ENCODE results near the gene ARV1.
"Not testable (repeated sequence)": the region's sequence is repeated elsewhere in the genome, so short reads cannot be mapped to it uniquely, and the experiment has no call there.

Gene ARV1

GRCh38 chr1:230965535-230965934, 13.4 kb upstream of the ARV1 start:
- no peak overlapping the region for H3K27ac Mint-ChIP-seq
- peaks cover 32% of the 10 kb centered on the region for H3K4me1 Mint-ChIP-seq
- ATAC-seq (no peak), DNase-seq (no peak)
- peaks cover 14% of the 10 kb centered on the region for H3K36me3 Mint-ChIP-seq (ENCODE audit: low read depth)
- no peaks in the 10 kb centered on the region for H3K9me3 Mint-ChIP-seq
- H3K27me3 Mint-ChIP-seq = no peaks in the 10 kb centered on the region
- H3K4me3 Mint-ChIP-seq = no peak overlapping the region

- no peak overlapping the region for H3K27ac Mint-ChIP-seq
- H3K4me3 Mint-ChIP-seq = no peak overlapping the region
- H3K27me3 Mint-ChIP-seq = no peaks in the 10 kb centered on the region
- ATAC-seq (no peak), DNase-seq (no peak)
- peaks cover 6% of the 10 kb centered on the region for H3K36me3 Mint-ChIP-seq (ENCODE audit: low read depth)
- no peaks in the 10 kb centered on the region for H3K9me3 Mint-ChIP-seq
- peaks cover 27% of the 10 kb centered on the region for H3K4me1 Mint-ChIP-seq
These were observed 12.5 kb upstream of the ARV1 start for GRCh38 chr1:230966358-230966873.

DNA sequence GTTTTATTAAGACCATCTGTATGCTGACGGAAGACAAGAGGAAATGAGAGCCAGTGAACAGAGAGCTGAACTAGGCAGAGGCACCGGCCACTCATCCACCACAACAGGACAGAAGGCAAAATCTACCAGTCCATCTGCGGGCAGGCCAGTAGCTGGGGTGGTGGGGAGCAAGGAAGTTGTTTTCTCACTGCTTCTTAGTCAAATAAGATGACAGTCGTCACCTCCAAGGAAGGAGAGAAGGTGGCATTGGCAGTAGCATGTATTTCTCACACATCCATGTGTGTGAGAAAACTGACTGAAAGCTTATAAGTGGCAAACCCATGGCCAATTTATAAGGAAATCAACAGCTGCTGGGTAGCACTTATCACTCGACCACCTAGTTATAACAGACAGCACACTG, 8.5 kb upstream of the ARV1 start:
- no peak overlapping the region for H3K27ac Mint-ChIP-seq
- no peaks in the 10 kb centered on the region for H3K27me3 Mint-ChIP-seq
- no peaks in the 10 kb centered on the region for H3K9me3 Mint-ChIP-seq
- no peak for DNase-seq
- peaks cover 41% of the 10 kb centered on the region for H3K4me1 Mint-ChIP-seq
- H3K36me3 Mint-ChIP-seq (ENCODE audit: low read depth) = peaks cover 6% of the 10 kb centered on the region
- no peak overlapping the region for H3K4me3 Mint-ChIP-seq
- no peak for ATAC-seq

DNA sequence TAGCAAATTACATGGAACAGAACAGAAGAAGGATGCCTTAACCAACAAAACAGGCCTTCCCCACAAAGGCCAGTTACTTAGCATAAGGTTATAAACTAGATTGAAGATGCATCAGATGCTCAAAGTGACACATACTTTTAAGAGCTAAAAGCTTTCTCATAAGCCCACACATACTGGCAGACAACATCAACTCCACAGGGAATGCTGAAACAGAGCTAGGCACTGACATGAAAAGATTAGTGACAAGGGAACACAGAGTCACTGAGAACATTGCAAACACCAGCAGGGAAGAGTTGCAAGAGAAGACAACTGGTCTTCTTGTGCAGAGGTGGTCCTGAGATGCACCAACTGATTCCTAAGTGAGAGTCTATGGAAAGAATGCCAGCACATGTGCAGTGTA, 7.1 kb upstream of the ARV1 start:
- Mint-ChIP-seq H3K27ac (peak overlapping the region; percentile 0), H3K4me1 (peaks cover 51% of the 10 kb centered on the region), H3K9me3 (no peaks in the 10 kb centered on the region), H3K36me3 (ENCODE audit: low read depth) (peaks cover 17% of the 10 kb centered on the region), H3K27me3 (no peaks in the 10 kb centered on the region), H3K4me3 (no peak overlapping the region)
- no peak for DNase-seq
- no peak for ATAC-seq

- H3K36me3 Mint-ChIP-seq (ENCODE audit: low read depth) = peaks cover 19% of the 10 kb centered on the region
- H3K27ac Mint-ChIP-seq = peak overlapping the region; percentile 76
- DNase-seq (peak; percentile 38), ATAC-seq (peak; percentile 80)
- peak overlapping the region; percentile 29 for H3K4me3 Mint-ChIP-seq
- H3K27me3 Mint-ChIP-seq = no peaks in the 10 kb centered on the region
- no peaks in the 10 kb centered on the region for H3K9me3 Mint-ChIP-seq
- H3K4me1 Mint-ChIP-seq = peaks cover 59% of the 10 kb centered on the region
These were observed 6.0 kb upstream of the ARV1 start for GRCh38 chr1:230972855-230973271.

DNA sequence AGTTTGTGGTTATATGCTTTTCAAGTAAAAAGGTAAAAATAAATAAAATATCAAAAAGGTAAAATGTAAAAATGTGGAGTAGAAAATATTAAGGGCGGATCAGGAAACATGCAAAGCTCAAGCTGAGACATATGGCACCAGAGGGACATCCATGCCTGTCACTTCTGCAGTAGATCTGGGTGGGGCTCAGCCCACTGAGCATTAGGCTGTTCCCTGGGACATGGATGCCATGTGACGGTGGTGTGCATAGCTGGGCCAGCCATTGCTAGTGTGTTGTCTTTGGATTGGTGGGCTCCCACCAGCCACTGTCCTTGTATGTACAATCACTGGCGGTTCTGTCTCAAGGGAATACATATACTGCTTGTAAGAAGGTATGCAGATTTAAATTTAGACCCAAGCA, 3.3 kb upstream of the ARV1 start:
- no peaks in the 10 kb centered on the region for H3K9me3 Mint-ChIP-seq
- no peak overlapping the region for H3K4me3 Mint-ChIP-seq
- DNase-seq (no peak), ATAC-seq (no peak)
- H3K27ac Mint-ChIP-seq = peak overlapping the region; percentile 17
- peaks cover 53% of the 10 kb centered on the region for H3K4me1 Mint-ChIP-seq
- no peaks in the 10 kb centered on the region for H3K27me3 Mint-ChIP-seq
- peaks cover 20% of the 10 kb centered on the region for H3K36me3 Mint-ChIP-seq (ENCODE audit: low read depth)

- Mint-ChIP-seq H3K4me1 (peaks cover 53% of the 10 kb centered on the region), H3K36me3 (ENCODE audit: low read depth) (peaks cover 20% of the 10 kb centered on the region), H3K4me3 (no peak overlapping the region), H3K27ac (peak overlapping the region; percentile 15), H3K27me3 (no peaks in the 10 kb centered on the region), H3K9me3 (no peaks in the 10 kb centered on the region)
- ATAC-seq (no peak), DNase-seq (no peak)
These were observed 2.5 kb upstream of the ARV1 start for GRCh38 chr1:230976360-230976759.

GRCh38 chr1:230976825-230977747, 1.8 kb upstream of the ARV1 start:
- Mint-ChIP-seq H3K27ac (peak overlapping the region; percentile 90), H3K36me3 (ENCODE audit: low read depth) (peaks cover 20% of the 10 kb centered on the region), H3K27me3 (no peaks in the 10 kb centered on the region), H3K4me3 (peak overlapping the region; percentile 91), H3K4me1 (peaks cover 46% of the 10 kb centered on the region), H3K9me3 (no peaks in the 10 kb centered on the region)
- DNase-seq (peak; percentile 20), ATAC-seq (no peak)

DNA sequence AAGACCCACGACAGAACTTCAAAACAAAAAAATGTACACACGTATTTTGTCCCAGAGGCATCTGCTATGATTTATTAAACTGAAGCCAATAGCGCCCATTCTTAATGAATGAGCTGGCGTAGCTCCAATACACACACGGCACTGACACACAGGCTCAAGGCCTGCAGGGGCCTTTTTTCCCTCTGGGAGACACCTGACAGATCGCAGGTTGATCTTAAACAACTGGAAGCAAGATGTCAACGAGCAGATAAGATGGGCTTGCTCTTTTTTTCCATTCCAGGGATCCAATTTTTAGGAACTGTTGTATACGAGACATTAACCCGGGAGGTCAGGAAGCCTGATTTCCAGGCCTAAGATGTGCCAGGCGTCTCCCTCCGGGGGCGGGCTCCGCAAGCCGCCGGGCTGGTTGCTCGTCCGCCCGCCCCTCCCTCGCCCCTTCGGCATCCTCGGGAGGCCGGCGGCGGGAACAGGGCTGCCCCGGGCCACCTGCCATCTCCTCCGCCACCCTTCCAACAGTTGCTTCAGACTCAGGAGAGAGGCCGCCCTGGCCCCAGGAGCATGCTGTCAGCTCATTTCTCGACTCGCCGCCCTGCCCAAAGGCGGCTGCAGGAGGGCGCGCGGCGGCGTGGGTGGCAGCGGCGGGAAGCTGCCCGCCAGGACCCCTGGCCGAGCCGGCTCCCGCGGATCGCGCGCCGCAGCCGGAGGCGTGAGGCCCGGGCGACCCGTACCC, 968 bp upstream of the ARV1 start:
- H3K27me3 Mint-ChIP-seq = no peaks in the 10 kb centered on the region
- peak overlapping the region; percentile 90 for H3K27ac Mint-ChIP-seq
- peaks cover 20% of the 10 kb centered on the region for H3K36me3 Mint-ChIP-seq (ENCODE audit: low read depth)
- no peaks in the 10 kb centered on the region for H3K9me3 Mint-ChIP-seq
- peak overlapping the region; percentile 91 for H3K4me3 Mint-ChIP-seq
- ATAC-seq (peak; percentile 6), DNase-seq (peak; percentile 48)
- peaks cover 38% of the 10 kb centered on the region for H3K4me1 Mint-ChIP-seq

- Mint-ChIP-seq H3K4me3 (no peak overlapping the region), H3K4me1 (peaks cover 24% of the 10 kb centered on the region), H3K36me3 (ENCODE audit: low read depth) (peaks cover 16% of the 10 kb centered on the region), H3K27ac (peak overlapping the region; percentile 94), H3K9me3 (no peaks in the 10 kb centered on the region), H3K27me3 (no peaks in the 10 kb centered on the region)
- ATAC-seq = no peak
- DNase-seq = no peak
These were observed 459 bp downstream of the ARV1 start for GRCh38 chr1:230979389-230979716.

DNA sequence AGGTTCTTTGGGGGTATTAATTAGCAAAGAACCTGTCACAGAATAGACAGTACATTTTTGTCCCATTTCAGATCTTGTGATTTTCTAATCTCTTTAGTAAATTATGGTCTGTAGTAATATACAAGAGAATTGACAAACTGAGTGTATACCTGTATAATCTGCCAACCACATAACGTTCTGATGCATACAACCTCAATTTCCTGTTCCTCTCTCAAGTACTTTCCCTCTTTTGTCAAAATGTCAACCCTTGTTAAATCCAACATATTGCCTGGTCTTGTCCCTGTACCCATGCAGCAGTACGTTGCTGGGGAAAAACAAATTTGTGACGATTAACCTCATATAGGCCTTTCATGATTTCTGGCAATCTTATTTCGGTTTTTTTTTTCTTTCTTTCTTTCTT, 1.1 kb downstream of the ARV1 start:
- H3K27me3 Mint-ChIP-seq = no peaks in the 10 kb centered on the region
- H3K36me3 Mint-ChIP-seq (ENCODE audit: low read depth) = peaks cover 14% of the 10 kb centered on the region
- no peaks in the 10 kb centered on the region for H3K9me3 Mint-ChIP-seq
- H3K4me3 Mint-ChIP-seq = no peak overlapping the region
- peak overlapping the region; percentile 94 for H3K27ac Mint-ChIP-seq
- peaks cover 20% of the 10 kb centered on the region for H3K4me1 Mint-ChIP-seq
- DNase-seq = no peak
- ATAC-seq = no peak

DNA sequence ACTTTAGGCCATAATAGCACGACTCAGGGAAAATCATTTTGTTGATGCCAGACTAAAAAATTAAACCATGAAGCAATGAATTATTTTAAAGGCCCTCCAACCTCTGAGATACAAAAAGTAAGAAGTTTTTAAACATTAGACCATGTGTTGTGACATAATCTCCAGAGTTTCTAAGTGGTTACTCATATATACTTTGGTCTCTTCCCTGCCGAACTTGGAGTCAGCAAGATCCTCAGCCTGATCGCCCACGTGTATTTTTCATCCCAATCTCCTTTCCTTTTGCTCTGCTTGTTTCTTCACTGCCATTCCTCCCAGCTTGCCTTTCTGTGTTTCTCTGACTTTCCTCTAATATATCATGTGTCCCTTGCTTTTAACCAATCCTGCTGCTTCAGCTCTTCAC, 3.8 kb downstream of the ARV1 start:
- H3K4me3 Mint-ChIP-seq = no peak overlapping the region
- no peaks in the 10 kb centered on the region for H3K27me3 Mint-ChIP-seq
- no peak for DNase-seq
- H3K9me3 Mint-ChIP-seq = no peaks in the 10 kb centered on the region
- H3K36me3 Mint-ChIP-seq (ENCODE audit: low read depth) = peaks cover 11% of the 10 kb centered on the region
- no peak overlapping the region for H3K27ac Mint-ChIP-seq
- H3K4me1 Mint-ChIP-seq = peaks cover 7% of the 10 kb centered on the region
- ATAC-seq = no peak

DNA sequence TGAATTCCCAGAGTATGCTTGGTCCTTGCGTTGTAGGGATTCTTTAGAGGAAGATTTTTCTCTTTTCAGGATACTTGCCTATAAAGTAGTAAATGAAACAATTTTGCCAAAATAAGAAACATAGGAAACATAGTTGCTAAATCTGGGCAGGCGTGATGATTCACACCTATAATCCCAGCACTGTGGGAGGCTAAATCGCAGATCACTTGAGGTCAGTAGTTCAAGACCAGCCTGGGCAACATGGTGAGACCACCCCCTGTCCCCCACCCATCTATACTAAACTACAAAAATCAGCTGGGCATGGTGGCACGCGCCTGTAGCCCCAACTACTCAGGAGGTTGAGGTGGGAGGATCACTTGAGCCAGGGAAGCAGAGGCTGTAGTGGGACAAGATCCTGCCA, 4.9 kb downstream of the ARV1 start:
- Mint-ChIP-seq H3K9me3 (no peaks in the 10 kb centered on the region), H3K4me3 (no peak overlapping the region), H3K36me3 (ENCODE audit: low read depth) (peaks cover 13% of the 10 kb centered on the region), H3K27ac (no peak overlapping the region), H3K4me1 (peaks cover 7% of the 10 kb centered on the region), H3K27me3 (no peaks in the 10 kb centered on the region)
- no peak for ATAC-seq
- no peak for DNase-seq

GRCh38 chr1:230984622-230985515, 6.0 kb downstream of the ARV1 start:
- ATAC-seq, H3K27me3 Mint-ChIP-seq, H3K4me3 Mint-ChIP-seq, H3K27ac Mint-ChIP-seq, H3K4me1 Mint-ChIP-seq, H3K9me3 Mint-ChIP-seq, DNase-seq: not testable (repeated sequence)
- H3K36me3 Mint-ChIP-seq (ENCODE audit: low read depth) = peaks cover 11% of the 10 kb centered on the region

Data from activated naive CD8-positive, alpha-beta T cell treated with anti-CD3 and anti-CD28 coated beads, Interleukin-2, amount 50 U/mL, for 24 hours (primary cell).